ENCODE data around the gene SV2C.
"Not testable (repeated sequence)": the region's sequence is repeated elsewhere in the genome, so short reads cannot be mapped to it uniquely, and the experiment has no call there.

Gene SV2C

DNA sequence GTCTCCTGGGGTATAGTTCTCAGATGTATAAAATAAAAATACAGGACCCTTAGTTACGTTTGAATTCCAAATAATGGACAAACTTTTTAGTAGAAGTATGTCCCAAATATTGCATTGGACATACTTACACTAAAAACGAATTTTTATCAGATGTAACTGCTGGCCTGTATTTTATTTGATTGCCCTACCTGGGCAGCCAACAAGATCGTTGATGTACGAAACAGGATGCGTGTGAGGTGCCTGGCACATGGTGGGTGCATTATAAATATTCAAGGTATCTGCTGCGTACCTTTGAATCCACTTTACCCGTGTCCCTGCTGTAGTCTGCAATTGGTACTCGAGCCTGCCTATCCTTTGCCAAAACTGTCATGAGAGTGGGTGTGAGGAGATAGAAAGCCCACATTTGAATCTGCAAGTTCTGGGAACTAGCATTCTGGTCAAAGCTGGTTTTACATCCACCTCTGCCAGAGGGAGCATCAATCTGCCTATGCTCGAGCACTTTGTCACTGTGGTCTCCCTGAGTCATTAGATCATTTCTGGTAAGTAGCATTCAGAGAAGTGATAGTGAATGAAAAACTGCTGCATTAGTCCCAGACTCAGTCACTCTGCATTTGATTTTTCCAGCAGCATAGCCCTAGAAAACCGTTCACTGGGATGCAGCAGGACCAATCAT lies 186.2 kb downstream of the SV2C start:
- DNase-seq: no peak

DNA sequence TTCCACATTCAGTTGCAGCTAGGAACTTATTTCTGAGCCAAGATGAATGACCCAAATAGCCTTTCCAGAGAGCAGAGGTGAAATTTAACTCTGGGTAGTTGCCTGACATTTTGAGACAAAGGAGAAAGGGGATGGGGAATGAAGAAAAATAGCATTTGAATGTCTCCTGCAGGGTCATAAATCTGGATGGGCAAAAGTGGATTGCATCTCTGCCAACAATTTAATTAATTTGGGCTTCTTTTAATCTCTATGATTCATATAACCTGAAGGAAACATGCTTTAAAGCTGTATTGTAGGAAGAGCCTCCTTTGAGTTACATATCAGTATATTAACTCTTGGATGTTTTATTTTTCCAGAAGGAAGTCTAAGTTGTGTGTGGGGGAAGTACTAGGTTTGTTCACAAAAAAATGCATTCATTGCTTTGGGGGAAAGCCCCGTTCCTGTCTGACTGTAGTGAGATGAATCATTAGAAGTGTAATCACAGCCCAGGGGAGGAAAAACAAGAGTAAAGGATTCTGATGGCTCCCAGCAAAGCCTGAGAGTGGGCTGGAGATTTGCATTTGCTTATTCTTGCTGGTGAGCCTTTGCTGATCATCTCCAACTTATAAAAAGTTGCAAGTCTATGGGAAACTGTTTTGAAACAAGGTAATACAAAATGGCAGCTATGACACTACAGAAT lies 186.9 kb downstream of the SV2C start:
- no peak for DNase-seq

DNA sequence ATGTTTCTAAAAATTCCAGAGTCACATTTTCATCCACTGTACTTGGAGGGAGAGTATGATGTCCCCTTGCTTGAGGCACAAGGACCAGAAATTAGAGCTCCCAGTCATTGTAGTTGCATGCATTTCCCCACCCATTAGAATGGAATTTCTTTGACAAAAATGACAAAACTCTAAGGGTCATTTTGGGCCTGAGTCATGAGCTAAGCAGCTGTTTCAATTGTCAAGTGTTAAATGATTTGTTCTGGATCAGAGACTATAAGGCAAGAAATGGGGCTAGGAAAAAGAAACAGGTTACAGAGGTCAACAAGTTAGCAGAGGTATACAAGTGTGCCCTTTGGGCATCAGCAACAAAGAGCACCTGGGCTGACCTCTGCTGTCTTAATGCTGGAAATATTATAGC lies 188.7 kb downstream of the SV2C start:
- no peak for DNase-seq

DNA sequence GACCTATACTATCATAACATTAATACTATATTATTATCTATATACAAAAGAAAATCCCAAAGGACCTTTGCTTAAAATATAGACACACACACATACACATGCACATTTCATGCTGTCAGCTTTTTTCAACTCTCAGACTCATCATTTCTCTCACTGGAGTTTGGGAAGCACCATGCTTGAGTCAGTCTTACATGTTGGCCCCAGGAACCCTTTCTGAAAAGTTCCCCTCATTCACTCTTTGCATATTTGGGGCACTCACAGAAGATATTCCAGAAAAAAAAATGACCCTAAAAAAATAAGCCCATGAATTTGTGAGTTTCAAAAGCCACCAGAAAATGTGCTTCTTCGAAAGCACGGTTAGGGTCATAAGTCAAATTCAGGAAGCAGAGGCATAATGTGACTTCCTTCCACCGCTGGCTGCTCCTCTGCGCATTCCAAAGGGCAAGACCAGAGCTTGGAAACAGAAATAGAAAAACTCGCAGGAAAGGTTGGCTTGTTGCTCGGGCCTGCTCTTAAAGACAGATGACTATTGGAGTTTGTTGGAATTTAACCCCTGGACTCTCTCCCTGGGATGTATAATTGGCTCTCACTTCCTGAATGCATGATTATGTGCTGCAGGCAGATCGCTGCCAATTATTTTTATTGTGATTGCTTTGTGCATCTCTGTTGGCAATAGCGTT lies 190.2 kb downstream of the SV2C start:
- no peak for DNase-seq

DNA sequence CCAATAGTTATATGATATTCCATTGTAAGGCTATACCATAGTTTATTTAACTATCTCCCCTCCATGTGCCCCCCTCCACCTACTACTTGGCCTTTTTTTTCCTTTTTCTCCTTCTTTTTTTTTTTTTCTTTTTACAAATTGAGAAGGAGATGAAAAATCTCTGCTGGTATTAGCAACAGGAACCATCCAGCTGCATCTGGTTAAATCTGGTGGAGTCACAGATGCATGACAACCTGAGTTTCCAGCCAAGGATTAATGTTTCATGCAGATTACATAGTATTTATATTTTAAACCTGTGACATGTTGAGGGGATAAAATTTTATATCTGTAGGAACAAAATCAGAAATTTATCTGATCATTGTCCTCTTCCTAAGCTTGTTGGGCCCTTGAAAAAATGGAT lies 191.4 kb downstream of the SV2C start:
- no peak for DNase-seq

DNA sequence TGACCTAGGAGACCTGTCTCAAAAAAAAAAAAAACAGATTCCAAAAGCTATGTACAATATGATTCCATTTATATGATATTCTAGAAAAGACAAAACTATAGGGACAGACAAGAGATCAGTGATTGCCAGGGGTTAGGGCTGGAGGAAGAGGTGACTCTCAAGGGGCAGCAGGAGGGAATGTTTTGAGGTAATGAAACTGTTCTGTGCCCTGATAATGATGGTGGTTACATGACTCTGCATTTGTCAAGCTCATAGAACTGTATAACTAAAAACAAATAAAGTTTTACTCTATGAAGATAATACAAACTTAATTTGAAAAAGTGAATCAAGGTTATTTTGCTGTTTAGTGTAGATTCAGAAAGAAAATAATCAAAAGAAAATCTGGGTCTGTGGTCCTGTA lies 194.6 kb downstream of the SV2C start:
- DNase-seq: no peak

DNA sequence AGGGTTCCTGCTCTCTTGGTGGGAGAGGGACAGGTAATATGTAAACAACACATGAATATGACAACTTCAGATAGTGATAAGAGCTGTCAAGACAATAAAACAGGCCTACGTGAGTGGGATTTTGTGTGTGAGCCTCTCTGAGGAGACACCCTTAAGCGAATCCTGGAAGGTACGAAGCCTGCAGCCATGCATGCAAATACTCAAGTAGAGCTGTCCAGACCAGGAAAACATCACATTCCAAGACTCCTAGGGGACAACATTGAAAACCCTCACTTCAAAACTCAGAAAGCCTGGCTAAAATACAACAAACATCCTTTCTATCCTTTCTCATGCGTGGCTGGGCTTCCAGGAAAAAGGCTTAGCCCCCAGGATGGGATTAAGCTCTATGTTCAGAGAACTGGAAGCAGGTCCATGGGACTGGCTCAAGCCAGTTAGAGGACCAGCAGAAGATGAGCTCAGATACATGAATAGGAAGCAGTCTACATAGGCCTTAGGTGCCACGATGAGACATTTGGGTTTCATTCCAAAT lies 195.1 kb downstream of the SV2C start:
- no peak for DNase-seq

DNA sequence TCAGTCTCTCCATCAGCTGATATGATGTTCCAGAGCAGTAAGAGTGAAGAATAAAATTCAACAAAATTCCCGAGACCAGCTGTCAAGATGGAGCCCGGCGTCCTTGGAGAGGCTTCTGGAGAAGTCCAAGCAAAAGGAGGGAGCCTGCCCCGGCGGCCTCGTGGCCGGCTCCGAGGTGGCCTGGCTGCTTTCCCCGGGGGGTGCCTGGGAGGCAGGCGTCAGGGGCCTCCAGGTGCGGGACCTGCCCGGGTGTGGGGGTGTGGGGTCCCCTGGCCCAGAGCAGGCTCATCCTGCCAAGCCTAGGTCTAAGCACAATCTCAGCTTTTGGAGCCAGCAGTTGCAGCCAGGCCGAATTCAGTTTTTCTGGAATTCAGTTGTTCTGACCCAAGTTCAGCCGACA lies 197.3 kb downstream of the SV2C start:
- no peak for DNase-seq

DNA sequence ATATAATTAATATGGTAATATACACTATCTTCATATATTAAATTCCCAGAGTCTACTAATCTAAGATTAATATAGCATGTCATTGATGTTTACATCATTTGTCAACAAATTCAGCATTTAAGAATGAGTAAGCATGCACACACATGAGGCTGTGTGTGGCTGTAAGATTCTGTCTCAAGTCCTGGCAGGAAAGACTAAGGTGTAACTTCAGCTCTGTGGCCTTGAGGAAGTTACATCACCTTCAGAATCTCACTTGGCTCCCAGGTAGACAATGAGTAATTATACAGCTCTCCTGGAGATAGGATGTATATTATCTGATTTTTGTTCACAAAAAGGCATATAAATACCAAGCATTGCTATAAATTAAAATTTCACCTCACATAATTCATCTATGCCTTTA lies 200.5 kb downstream of the SV2C start:
- DNase-seq: no peak

DNA sequence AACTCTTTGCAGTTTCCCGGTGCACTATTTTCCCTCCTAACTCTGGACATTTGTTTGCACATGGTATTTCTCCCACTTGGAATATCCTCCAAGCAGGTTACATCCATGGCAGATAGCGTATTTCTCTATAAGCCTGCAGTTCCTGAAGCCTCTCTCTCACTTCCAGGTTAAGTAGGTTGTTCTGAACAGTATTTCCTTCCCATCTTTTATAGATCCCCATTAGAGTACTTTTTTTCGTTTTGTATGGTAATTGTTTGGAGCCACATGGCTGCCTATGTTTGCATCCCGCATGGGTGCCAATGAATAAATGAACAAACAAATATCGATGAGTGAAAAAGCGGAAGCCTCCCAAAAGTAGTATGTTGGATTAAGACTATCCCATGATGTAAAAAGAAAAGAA lies 206.5 kb downstream of the SV2C start:
- no peak for DNase-seq

DNA sequence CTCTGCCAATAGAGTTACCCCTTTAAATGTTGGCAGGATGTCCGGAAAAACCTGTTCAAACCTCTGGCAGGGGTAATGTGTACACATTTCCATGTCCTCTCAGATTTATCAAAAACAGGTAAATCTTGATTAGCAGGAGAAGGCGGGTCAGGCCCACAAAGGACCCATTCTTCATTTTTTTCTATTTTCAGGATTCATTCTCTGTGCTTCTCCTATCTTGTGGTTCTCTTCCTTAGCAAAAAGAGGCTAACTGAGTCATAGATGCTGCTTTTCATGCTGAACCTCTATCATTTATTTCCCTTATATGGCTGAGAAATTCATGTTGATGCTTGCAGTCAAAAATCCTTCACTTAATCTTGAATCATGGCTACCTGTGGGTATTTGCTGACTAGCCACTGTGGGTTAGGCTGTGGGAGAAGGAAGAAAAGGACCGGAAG lies 207.2 kb downstream of the SV2C start:
- no peak for DNase-seq

DNA sequence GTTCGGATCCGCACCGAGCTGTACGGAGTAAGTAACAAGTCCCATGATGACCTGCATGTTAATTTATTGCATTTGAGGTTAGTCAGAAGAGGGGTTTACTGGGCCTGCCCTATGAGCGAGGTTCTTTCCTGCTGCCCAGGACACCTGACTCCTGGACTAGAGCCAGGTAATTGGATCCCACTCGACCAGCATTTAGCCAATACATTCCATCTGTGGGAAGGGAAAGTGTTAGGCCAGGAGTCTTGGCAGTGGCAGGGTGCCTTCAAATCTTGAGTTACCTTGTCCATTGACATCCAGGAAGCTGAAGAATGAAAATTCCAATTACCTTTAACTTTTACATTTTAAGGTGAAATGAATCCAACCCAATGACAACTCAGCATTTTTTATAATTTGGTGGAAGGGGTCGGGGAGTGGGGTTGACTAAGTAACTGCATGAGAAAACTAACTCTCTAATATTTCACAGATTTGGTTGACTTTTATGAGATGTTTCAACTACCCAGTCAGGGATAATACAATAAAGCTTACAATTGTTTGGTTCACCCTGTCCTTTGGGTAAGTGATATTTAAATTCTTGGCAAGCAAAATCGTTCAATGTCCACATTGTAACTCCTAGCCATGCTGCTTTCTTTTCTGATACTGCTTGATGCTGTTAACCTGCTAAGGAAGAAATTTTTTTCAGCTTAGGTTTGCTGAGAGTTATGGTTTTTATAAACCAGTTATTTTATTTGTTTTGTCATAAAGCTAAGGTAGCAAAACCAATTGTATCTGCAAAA lies 208.3 kb downstream of the SV2C start:
- no peak for DNase-seq

DNA sequence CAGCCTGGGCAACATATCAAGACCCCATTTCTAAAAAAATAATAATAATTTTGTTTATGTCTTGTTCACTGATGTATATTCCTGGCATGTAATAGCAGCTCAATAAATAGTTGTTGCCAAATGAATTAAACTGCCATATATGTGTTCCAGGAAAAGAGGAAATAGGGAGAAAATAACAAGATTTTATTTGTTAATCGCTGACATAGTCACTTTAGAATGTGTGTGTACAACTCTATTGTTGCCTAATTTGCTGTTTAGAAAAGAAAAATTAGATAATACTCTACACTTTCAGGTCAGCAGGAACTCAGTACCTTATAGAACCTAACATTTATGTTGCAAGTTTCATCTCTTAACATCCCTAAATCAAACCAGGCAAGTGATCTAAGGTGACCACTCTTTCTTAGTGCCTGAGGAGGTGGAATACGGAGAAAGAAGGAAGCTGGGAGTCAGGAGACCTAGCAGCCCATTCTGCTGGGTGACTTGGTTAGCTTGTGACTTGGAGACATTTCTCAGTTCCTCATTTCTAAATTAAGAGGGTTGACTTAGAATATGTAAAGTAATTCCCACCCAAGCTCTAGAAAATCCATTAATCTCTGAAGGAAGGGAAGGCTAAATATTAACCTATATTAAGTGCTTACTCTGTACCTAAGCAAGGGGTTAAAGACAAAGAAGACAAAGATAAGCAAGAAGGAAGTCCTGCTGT lies 209.6 kb downstream of the SV2C start:
- DNase-seq: no peak

DNA sequence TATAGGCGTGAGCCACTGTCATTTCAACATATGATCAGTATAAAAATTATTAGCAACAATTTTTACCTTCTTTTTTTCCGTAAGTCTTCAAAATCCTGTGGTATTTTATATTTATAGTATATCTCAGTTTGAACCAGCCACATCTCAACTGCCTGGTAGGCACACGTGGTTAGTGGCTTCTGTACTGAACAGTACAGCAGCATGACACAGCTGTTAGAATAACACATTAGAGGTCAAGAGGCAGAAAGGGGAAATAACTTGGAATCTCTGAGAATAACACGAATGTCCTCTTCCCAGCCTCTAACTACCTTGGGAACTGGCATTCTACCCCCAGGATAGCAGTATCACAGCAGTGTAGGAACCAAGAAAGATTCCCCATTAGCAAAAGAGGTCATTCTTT lies 211.4 kb downstream of the SV2C start:
- DNase-seq: no peak

DNA sequence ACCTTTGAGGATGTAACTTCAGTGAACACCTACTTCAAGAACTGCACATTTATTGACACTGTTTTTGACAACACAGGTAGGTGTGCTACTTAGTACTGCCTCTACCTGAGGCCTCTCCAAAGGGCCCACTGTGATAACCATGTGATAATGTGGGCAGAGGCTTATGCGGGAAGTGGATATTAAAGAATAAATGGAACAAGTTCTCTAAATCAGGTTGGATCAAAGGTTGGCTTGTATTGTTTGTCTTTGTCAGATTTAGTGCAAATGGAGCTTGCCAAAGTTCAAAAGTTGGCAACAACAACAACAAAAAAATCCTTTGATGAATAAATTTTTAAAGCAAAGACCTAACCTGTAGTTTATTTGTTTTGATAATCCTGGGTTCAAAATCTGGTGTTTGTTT lies 215.7 kb downstream of the SV2C start:
- no peak for DNase-seq

DNA sequence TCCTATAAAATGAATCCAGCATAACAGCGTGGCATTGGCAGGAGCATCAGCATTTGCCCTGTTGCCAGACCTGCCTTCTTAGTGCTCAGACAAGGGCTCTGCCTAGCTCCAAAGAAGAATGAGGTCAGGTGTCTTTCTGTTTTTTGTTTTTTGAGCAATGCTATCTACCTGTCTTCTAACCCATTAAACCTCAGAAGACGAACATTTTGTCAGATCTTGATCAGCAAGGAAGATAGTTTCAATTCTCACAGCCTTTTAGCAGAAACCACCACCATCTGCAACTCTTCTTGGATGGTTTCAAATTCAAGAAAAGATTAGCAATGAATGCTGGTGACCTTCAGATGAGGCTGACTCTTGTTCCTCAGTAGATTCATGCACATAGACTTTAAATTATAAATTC lies 216.4 kb downstream of the SV2C start:
- no peak for DNase-seq

DNA sequence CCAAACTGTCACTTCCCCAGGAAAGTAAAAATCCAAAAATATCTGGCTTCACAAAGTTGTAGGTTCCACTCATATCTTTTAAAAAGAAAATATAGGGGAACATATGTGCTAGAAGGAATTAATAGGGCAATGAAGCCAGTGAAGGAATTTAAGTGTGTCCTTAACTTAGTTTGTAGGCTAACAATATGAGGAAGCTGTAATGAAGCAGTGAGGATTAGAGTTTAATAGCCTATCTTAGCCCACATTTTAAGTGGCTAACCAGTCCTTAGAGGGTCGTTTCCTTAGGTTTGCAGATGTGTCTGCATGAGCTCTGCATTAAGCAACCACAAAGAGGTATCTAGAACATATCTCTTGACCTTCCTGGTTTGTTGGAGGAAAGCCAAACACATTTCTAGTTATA lies 218.7 kb downstream of the SV2C start:
- DNase-seq: not testable (repeated sequence)

DNA sequence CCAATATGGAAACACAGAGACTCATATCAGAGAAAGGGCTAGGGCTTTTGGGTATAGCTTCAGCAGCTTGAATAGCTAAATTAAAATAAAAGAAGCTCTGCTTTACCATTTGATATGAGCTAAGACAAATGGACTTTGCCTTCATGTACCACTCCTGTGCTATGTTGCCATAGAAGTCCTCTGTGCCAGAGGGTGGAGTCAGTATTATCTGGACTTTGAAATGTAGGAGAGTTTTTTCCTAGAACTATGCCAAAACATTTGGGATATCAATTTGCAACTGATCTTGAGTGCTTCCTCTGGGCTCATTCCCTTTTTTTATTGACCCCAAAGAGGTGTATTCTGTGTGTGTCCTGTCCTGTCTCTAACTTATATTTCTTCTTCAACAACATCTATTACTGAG lies 219.5 kb downstream of the SV2C start:
- not testable (repeated sequence) for DNase-seq

DNA sequence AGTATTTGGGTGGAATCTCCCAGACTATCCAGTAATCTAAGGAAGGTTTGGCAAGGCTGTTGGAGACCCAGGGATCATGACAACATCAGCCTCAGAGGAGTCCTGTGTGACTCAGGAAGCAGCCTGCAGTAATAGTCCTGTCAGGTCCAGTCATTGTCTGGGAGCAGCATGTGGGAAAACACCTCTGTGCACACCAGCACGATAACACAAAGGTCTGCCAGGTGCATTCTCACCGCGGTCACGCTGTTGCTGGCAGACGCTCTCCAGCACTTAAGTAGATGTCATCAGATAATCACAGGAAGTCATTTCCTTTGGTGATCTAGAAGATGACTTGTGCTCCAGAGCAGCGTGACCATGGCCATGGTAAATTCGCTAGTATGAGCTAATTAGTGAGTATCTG lies 220.7 kb downstream of the SV2C start:
- peak; percentile 56 for DNase-seq

DNA sequence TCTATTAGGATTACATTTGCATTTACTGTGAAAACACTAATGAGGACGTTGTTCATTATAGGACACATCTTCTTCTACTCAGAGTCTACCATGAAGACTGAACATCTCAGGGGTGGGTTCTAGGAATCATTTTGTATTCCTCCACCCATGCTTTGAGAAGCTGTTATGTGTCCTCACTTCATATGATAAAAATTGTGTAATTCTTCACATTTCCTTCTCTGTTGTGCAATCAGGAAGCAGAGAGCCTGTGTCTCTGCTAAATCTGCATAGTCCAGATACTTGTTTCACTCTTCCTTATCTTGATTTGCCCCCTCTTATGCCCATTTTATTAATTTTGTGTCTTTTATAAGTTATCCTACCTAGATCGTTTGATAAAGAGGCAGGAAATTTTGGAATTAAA lies 222.1 kb downstream of the SV2C start:
- no peak for DNase-seq

DNA sequence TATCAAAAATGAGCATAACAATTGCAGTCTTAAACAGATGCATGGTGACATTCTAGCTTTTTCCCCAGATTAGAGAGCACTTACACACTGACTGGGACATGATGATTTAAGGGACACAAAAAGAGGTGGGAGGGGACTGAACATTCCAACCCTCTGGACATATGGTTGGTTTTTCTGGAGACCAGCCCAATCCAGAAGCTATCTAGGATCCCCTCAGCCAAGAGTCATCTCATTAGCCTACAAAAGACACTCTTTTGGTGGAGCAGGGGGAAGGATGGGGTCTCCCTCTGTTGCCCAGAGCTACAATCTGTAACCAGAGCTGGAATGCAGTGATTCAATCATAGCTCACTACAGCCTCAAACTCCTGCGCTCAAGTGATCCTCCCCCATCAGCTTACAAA lies 222.6 kb downstream of the SV2C start:
- DNase-seq: no peak

DNA sequence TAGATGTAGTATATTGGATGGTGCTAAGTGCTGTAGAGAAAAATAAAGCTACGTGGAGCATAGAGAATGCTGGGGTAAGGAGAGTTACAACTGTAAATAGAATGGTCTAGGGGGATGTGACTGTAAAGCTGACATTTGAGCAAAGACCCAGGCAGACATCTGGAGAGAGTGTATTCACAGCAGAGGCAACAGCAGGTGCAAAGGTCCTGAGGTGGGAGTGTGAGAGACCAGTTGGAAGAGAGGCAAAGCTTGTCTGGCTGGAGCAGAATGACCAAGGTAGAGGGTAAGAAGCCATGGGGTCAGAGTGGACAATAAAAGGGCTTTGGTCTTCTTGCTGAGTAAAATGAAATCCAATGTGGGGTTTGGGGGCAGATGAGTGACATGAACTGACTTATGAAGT lies 227.0 kb downstream of the SV2C start:
- no peak for DNase-seq

DNA sequence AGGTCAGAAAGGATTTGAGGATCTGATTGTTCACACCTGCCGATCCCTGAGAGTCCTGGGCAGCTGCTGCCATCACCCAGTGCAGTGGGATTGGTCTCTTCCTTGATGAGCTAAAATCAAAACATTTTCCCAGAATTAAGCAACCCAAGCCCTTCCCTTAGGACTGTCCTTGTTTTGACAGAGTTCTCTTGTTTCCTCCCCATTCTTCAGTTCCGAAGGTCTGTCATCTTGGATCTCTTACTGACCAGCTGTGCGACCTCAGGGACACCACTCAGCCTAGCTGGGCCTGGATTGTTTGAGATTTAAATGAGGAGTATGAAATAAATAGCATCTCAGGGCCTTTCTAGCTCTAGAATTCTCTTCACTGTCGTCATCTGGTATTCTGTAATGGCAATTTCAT lies 229.6 kb downstream of the SV2C start:
- DNase-seq: no peak

Data from NCI-H2081 treated with DMSO at 0.1 percent for 48 hours (cell line).